H1 (cell line): Measurements from ENCODE around the gene RFK. TPM values are rescaled to one million over a fixed set of nuclear protein-coding genes. Genes with fewer than 3 reads are reported as not detected.

ENCODE experiments used
- BRCA1 ChIP-seq: IDR thresholded peaks from 2 replicates; pipeline ENCODE4 v1.6.1; 2012; ENCODE audit warnings: low read depth, low read length, improper control_type of control experiment
- CBX8 ChIP-seq: fragments of 300-800, 300-1000 bp; sonication (generic); IDR thresholded peaks from 2 replicates; pipeline ENCODE4 v1.7.1; 2016; ENCODE audit warnings: low read depth, low read length, borderline replicate concordance
- RNF2 ChIP-seq: fragments of 200-900, 300-1000 bp; sonication (generic); IDR thresholded peaks from 2 replicates; pipeline ENCODE4 v1.7.1; 2016; ENCODE audit warnings: borderline replicate concordance, low read depth, mild to moderate bottlenecking, antibody characterized with exemption, low read length; ENCODE audit not compliant: poor library complexity, severe bottlenecking; ENCODE audit errors: missing control alignments
- TAF7 ChIP-seq: optimal IDR thresholded peaks from 2 replicates; pipeline ENCODE3; 2011; ENCODE audit warnings: low read depth, mild to moderate bottlenecking, inconsistent platforms, low read length, moderate library complexity, borderline replicate concordance
- polyA plus RNA-seq, 7 experiments: library from polyadenylated mRNA; depleted of rRNA in 3 of 7; stranded (reverse) in 5 of 7; unstranded in 2 of 7; fragments of >200 nt in 5 of 7; fragments of 200-250 nt in 2 of 7; gene quantifications; 1 replicate in 5 of 7; 2 replicates in 1 of 7; 4 replicates in 1 of 7; pipeline versions ENCODE4 v1.2.1 to v1.2.3, GENCODE V29; 2011 to 2013; ENCODE audit warnings: missing spikeins in 2 of 7, mixed read lengths in 2 of 7
- total RNA-seq: library from RNA; stranded (reverse); fragmentation: NEBNext Ultra II Directional; extraction: Animal tissue kit (Norgen Biotek cat#: 25700); gene quantifications from 2 replicates; pipeline ENCODE4 v1.2.1, GENCODE V29; 2021

RFK gene
- total and polyA plus RNA-seq, 2 of the 8 experiments (the other 6 are each of a cell fraction or from before 2014, with no cell fraction given): 4.3 to 10.6 TPM

DNA sequence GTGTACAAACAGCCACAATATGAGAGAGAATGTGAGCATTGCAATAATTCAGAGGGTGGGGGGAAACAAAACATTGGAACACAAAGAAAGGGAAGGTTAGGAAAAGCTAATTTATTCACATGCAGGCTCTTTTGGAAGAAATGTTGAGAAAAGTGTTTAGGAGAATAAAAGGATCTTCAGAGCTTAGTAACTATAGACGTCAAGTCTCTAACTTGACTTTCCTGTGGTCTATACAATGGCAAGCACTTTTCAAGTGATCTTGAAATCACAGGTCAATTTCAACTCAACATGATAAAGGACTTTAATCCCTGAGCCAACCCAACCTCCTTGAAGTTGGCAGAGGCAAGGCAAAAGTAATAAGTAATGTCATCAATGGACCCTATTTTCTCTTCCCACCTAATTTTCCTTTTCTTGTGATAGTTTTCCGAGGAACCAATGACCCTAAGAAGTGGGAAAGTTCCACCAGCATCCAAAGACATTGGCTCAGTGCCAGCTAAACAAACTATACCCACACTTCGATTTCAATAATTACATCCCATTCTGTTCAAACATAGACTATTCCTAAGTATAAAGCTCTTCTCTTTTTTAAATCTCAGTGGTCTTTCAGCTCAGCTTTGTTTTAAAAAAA, 23.7 kb downstream of the RFK start (continued):
- no peak for TF ChIP-seq CBX8
- no peak for TF ChIP-seq RNF2
- no peak for TF ChIP-seq TAF7
- TF ChIP-seq BRCA1: no peak
